ENCODE measurements around the gene SH3BGRL2.
A peak's percentile ranks its signal among the peaks of the same experiment; 100 is the strongest.

Gene SH3BGRL2

GRCh38 chr6:79612457-79612856 lies 18.7 kb upstream of the SH3BGRL2 start:
- no peak for TF ChIP-seq EGR1 (IDR thresholded peaks at IDR 0.05)
- no peak for TF ChIP-seq RAD21 (IDR thresholded peaks at IDR 0.05; ENCODE audit: low read depth)

GRCh38 chr6:79612918-79613317 lies 18.2 kb upstream of the SH3BGRL2 start:
- TF ChIP-seq EGR1 (IDR thresholded peaks at IDR 0.05) (no peak), USF1 (IDR thresholded peaks at IDR 0.05) (no peak), CEBPB (IDR thresholded peaks at IDR 0.05) (no peak), REST (IDR thresholded peaks at IDR 0.05; ENCODE audit: low read depth) (no peak), RAD21 (IDR thresholded peaks at IDR 0.05; ENCODE audit: low read depth) (no peak), TAF1 (IDR thresholded peaks at IDR 0.05; ENCODE audit: low read depth) (no peak), YY1 (IDR thresholded peaks at IDR 0.05; ENCODE audit: low read depth) (no peak), FOXM1 (IDR thresholded peaks at IDR 0.05; ENCODE audit: borderline replicate concordance, low read depth) (no peak), TEAD4 (IDR thresholded peaks at IDR 0.05) (no peak), CREB1 (IDR thresholded peaks at IDR 0.05; ENCODE audit: low read depth) (no peak), MAX (IDR thresholded peaks at IDR 0.05) (no peak), TCF12 (IDR thresholded peaks at IDR 0.05; ENCODE audit: low read depth) (no peak), ZBTB7A (IDR thresholded peaks at IDR 0.05; ENCODE audit: low read depth) (no peak), NFIC (IDR thresholded peaks at IDR 0.05) (no peak), EP300 (IDR thresholded peaks at IDR 0.05; ENCODE audit: borderline replicate concordance) (no peak)

- TF ChIP-seq TAF1 (IDR thresholded peaks at IDR 0.05; ENCODE audit: low read depth) (no peak), FOXM1 (IDR thresholded peaks at IDR 0.05; ENCODE audit: borderline replicate concordance, low read depth) (no peak), RAD21 (IDR thresholded peaks at IDR 0.05; ENCODE audit: low read depth) (no peak), CREB1 (IDR thresholded peaks at IDR 0.05; ENCODE audit: low read depth) (no peak), YY1 (IDR thresholded peaks at IDR 0.05; ENCODE audit: low read depth) (no peak), MAX (IDR thresholded peaks at IDR 0.05) (no peak), CEBPB (IDR thresholded peaks at IDR 0.05) (no peak), TCF12 (IDR thresholded peaks at IDR 0.05; ENCODE audit: low read depth) (no peak), EGR1 (IDR thresholded peaks at IDR 0.05) (no peak)
These were observed 17.2 kb upstream of the SH3BGRL2 start for GRCh38 chr6:79613912-79614311.

GRCh38 chr6:79614326-79615305 lies 16.5 kb upstream of the SH3BGRL2 start:
- TF ChIP-seq MAX (IDR thresholded peaks at IDR 0.05) (no peak), USF1 (IDR thresholded peaks at IDR 0.05) (no peak)

GRCh38 chr6:79617518-79617941 lies 13.6 kb upstream of the SH3BGRL2 start:
- TF ChIP-seq TAF1 (IDR thresholded peaks at IDR 0.05; ENCODE audit: low read depth), result no peak
- 0 out of 2 replicates have a peak, but pooled peaks have one; percentile 5 for TF ChIP-seq NFIC (IDR thresholded peaks at IDR 0.05)
- no peak for TF ChIP-seq REST (IDR thresholded peaks at IDR 0.05; ENCODE audit: low read depth)
- TF ChIP-seq ZBTB7A (IDR thresholded peaks at IDR 0.05; ENCODE audit: low read depth), result no peak
- TF ChIP-seq CEBPB (IDR thresholded peaks at IDR 0.05), result no peak
- no peak for TF ChIP-seq MAX (IDR thresholded peaks at IDR 0.05)

GRCh38 chr6:79621579-79621978 lies 9.6 kb upstream of the SH3BGRL2 start:
- TF ChIP-seq FOXM1 (IDR thresholded peaks at IDR 0.05; ENCODE audit: borderline replicate concordance, low read depth) (no peak), RAD21 (IDR thresholded peaks at IDR 0.05; ENCODE audit: low read depth) (no peak), ZBTB7A (IDR thresholded peaks at IDR 0.05; ENCODE audit: low read depth) (no peak), EGR1 (IDR thresholded peaks at IDR 0.05) (no peak), REST (IDR thresholded peaks at IDR 0.05; ENCODE audit: low read depth) (no peak), MAX (IDR thresholded peaks at IDR 0.05) (no peak), USF1 (IDR thresholded peaks at IDR 0.05) (peak; percentile 30; the same call in 1 of the 2 replicates), TCF12 (IDR thresholded peaks at IDR 0.05; ENCODE audit: low read depth) (no peak)

Data from Ishikawa (cell line).